CD14-positive monocyte (primary cell): ENCODE measurements around the gene TTLL11. TPM values are rescaled to one million over a fixed set of nuclear protein-coding genes. Genes with fewer than 3 reads are reported as not detected.

Experiments
- DNase-seq, 3 donors: peaks; one replicate each; pipeline ENCODE4 v3.0.0-alpha.2; 2011 to 2022
- H2AFZ ChIP-seq: 2 replicates; pipeline ENCODE4 v1.6.0; 2012; ENCODE audit warnings: mild to moderate bottlenecking, low read depth, low read length, inconsistent platforms; ENCODE audit not compliant: insufficient read depth, poor library complexity, severe bottlenecking
- H3K27ac ChIP-seq, 2 donors: 1 replicate in 1 of 2; 2 replicates in 1 of 2; pipeline ENCODE4 v1.5.1; 2012 to 2013; ENCODE audit warnings: low read length in 2 of 2, control low read depth in 1 of 2, inconsistent platforms in 1 of 2, low read depth in 1 of 2, mild to moderate bottlenecking in 1 of 2
- H3K27me3 ChIP-seq, 2 donors: one replicate each; pipeline versions ENCODE4 v1.6.0 to v1.6.1; 2011 to 2013; ENCODE audit warnings: low read length in 2 of 2; ENCODE audit not compliant: control insufficient read depth in 2 of 2, insufficient read depth in 2 of 2
- H3K36me3 ChIP-seq, 2 donors: replicated peaks in 1 of 2; 1 replicate in 1 of 2; 2 replicates in 1 of 2; pipeline versions ENCODE4 v1.5.1 to v1.6.1; 2012 to 2013; ENCODE audit warnings: low read length in 2 of 2, control low read depth in 1 of 2, inconsistent platforms in 1 of 2, mild to moderate bottlenecking in 1 of 2; ENCODE audit not compliant: insufficient read depth in 2 of 2, control insufficient read depth in 1 of 2
- H3K4me1 ChIP-seq, 2 donors: 1 replicate in 1 of 2; 2 replicates in 1 of 2; pipeline versions ENCODE4 v1.5.1 to v1.6.1; 2012 to 2013; ENCODE audit warnings: low read length in 2 of 2, control low read depth in 1 of 2, inconsistent platforms in 1 of 2, mild to moderate bottlenecking in 1 of 2, moderate library complexity in 1 of 2; ENCODE audit not compliant: insufficient read depth in 2 of 2, control insufficient read depth in 1 of 2
- H3K4me2 ChIP-seq: replicated peaks from 2 replicates; pipeline ENCODE3; 2012; ENCODE audit warnings: low read length, moderate library complexity, mild to moderate bottlenecking; ENCODE audit not compliant: poor library complexity, severe bottlenecking; ENCODE audit errors: extremely low read depth
- H3K4me3 ChIP-seq, 3 experiments: fragments of 200-600 bp in 1 of 3; sonication (generic) in 1 of 3; replicated peaks in 1 of 3; 1 replicate in 2 of 3; 2 replicates in 1 of 3; pipeline ENCODE4 v1.5.1; 2011 to 2013; ENCODE audit warnings: low read length in 3 of 3, mild to moderate bottlenecking in 3 of 3, control low read depth in 2 of 3, low read depth in 2 of 3, inconsistent platforms in 1 of 3, moderate library complexity in 1 of 3
- H3K79me2 ChIP-seq: 2 replicates; pipeline ENCODE4 v1.6.0; 2012; ENCODE audit warnings: mild to moderate bottlenecking, control low read depth, inconsistent platforms, low read length, moderate library complexity; ENCODE audit not compliant: insufficient read depth
- H3K9ac ChIP-seq: 2 replicates; pipeline ENCODE4 v1.6.0; 2017; ENCODE audit warnings: low read length, mild to moderate bottlenecking; ENCODE audit not compliant: insufficient read depth, poor library complexity, severe bottlenecking
- H3K9me3 ChIP-seq, 2 donors: replicated peaks in 1 of 2; 1 replicate in 1 of 2; 2 replicates in 1 of 2; pipeline versions ENCODE4 v1.5.1 to v1.6.1; 2012 to 2013; ENCODE audit warnings: low read length in 2 of 2, control low read depth in 1 of 2; ENCODE audit not compliant: control insufficient read depth in 1 of 2, insufficient read depth in 1 of 2
- H4K20me1 ChIP-seq: 2 replicates; pipeline ENCODE4 v1.6.0; 2012; ENCODE audit warnings: mild to moderate bottlenecking, low read length, control low read depth, moderate library complexity; ENCODE audit not compliant: insufficient read depth
- H3K27ac Mint-ChIP-seq, 7 donors: one replicate each; pipeline ENCODE4 v1.8.0; 2020; ENCODE audit warnings: mild to moderate bottlenecking in 7 of 7, mixed read lengths in 7 of 7, moderate library complexity in 6 of 7, inconsistent platforms in 2 of 7
- H3K27me3 Mint-ChIP-seq, 3 donors: one replicate each; pipeline ENCODE4 v1.8.0; 2021 to 2022; ENCODE audit warnings: low read depth in 3 of 3, mild to moderate bottlenecking in 3 of 3, mixed read lengths in 3 of 3, moderate library complexity in 3 of 3, inconsistent platforms in 1 of 3
- H3K36me3 Mint-ChIP-seq, 2 donors: one replicate each; pipeline ENCODE4 v1.8.0; 2020; ENCODE audit warnings: mixed read lengths in 2 of 2, inconsistent platforms in 1 of 2, mild to moderate bottlenecking in 1 of 2
- H3K4me1 Mint-ChIP-seq: one replicate; pipeline ENCODE4 v1.8.0; 2020; ENCODE audit warnings: mild to moderate bottlenecking, mixed read lengths
- H3K4me3 Mint-ChIP-seq, 2 donors: one replicate each; pipeline ENCODE4 v1.8.0; 2020; ENCODE audit warnings: mild to moderate bottlenecking in 2 of 2, mixed read lengths in 2 of 2, moderate library complexity in 1 of 2
- H3K9me3 Mint-ChIP-seq, 7 donors: one replicate each; pipeline ENCODE4 v1.8.0; 2020 to 2022; ENCODE audit warnings: mixed read lengths in 7 of 7, mild to moderate bottlenecking in 6 of 7, moderate library complexity in 6 of 7, inconsistent platforms in 2 of 7
- CTCF ChIP-seq: fragments of 200-600 bp; IDR thresholded peaks from one replicate; pipeline ENCODE4 v1.8.0; 2022; ENCODE audit warnings: antibody characterized with exemption, mild to moderate bottlenecking
- WGBS: methylation state at CpG from one replicate; pipeline ENCODE4 v1.1.5; 2013; ENCODE audit warnings: missing lambda C conversion rate; ENCODE audit not compliant: insufficient coverage; 5-methylcytosine and 5-hydroxymethylcytosine counted together
- intact Hi-C, 2 donors: fragments of 100-400 bp; cut with micrococcal nuclease; formaldehyde crosslinking; loops; one replicate each; pipeline versions ENCODE4 v1.15.0 to v1.15.1; 2023
- polyA plus RNA-seq, 3 donors: library from polyadenylated mRNA; depleted of rRNA in 1 of 3; unstranded in 2 of 3; stranded (reverse) in 1 of 3; fragments of 300-500 nt in 2 of 3; fragments of >200 nt in 1 of 3; fragmentation: Illumina TruSeq in 2 of 3; gene quantifications; 1 replicate in 2 of 3; 2 replicates in 1 of 3; pipeline ENCODE4 v1.2.3, GENCODE V29; 2012 to 2021

The TTLL11 gene
- polyA plus RNA-seq, 3 donors, result 2.9 to 3.5 (median 3.1) TPM

DNA sequence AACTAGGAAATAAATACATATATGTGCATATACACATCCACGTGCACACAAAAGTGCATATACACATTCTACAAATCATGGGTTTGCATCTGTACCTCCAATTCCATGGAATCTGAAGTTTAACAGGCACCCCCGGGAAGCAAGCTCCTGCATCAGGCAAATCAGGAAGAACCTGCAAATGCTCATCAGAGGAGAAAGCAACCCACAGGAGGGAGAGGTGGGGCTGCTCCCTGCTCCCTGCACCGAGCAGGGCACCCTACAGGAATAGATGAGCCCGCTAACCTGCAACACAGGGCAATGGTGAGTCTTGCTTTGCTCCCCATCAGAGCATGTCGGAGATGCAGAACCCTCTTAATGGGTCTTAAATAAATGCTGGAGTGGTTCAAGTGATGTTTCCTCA, 290.4 kb downstream of the TTLL11 start:
- TF ChIP-seq CTCF, result no peak
- no peak for DNase-seq
- no peak overlapping the region for H3K4me2 ChIP-seq
- H4K20me1 ChIP-seq, result no peaks in the 10 kb centered on the region
- no peak overlapping the region for H3K4me3 ChIP-seq
- intact Hi-C loops, result no loop called here
- H3K9me3 ChIP-seq, result no peaks in the 10 kb centered on the region
- peaks cover 0 to 8% (median 6%) of the 10 kb centered on the region in 3 donors for H3K27me3 Mint-ChIP-seq
- H3K27ac Mint-ChIP-seq, result no peak overlapping the region
- no peak overlapping the region for H2AFZ ChIP-seq
- peaks cover 2 to 12% (median 6%) of the 10 kb centered on the region in 7 donors for H3K9me3 Mint-ChIP-seq
- H3K4me1 ChIP-seq, result no peaks in the 10 kb centered on the region
- peaks cover 0 to 2% of the 10 kb centered on the region in 2 donors for H3K27me3 ChIP-seq
- no peak overlapping the region for H3K4me3 Mint-ChIP-seq
- no peak overlapping the region for H3K27ac ChIP-seq
- no peaks in the 10 kb centered on the region for H3K79me2 ChIP-seq
- WGBS, result 100% methylated on average over 2 of the region's 5 CpGs
- no peaks in the 10 kb centered on the region for H3K36me3 ChIP-seq
- no peak overlapping the region for H3K9ac ChIP-seq
- no peaks in the 10 kb centered on the region for H3K4me1 Mint-ChIP-seq
- H3K36me3 Mint-ChIP-seq, result no peaks in the 10 kb centered on the region

DNA sequence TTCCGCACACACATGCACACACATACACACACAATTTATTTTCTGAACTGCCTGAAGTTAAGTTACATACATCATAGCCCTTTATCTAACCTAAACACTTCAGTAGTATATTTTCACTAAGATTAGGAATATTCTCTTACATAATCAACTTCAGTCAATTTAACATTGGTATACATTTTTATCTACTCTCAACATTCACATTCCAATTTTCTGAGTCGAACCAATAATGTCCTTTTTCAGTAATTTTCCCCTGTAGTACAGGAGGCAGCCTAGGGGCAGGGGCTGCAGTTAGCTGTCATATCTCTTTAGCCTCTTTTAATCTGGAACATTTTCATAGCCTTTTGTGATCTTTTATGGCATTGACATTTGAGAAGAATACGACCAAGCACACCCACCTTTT, 291.5 kb downstream of the TTLL11 start:
- Histone ChIP-seq H3K36me3 (no peaks in the 10 kb centered on the region), H3K79me2 (no peaks in the 10 kb centered on the region), H3K4me3 (no peak overlapping the region), H3K27ac (no peak overlapping the region), H3K4me2 (no peak overlapping the region), H4K20me1 (no peaks in the 10 kb centered on the region), H2AFZ (no peak overlapping the region), H3K9me3 (no peaks in the 10 kb centered on the region), H3K27me3 (peaks cover 2% of the 10 kb centered on the region in 2 donors), H3K4me1 (no peaks in the 10 kb centered on the region), H3K9ac (no peak overlapping the region)
- H3K27ac Mint-ChIP-seq, result no peak overlapping the region
- peak overlapping the region in 1 of 2 donors; percentile 14 for H3K4me3 Mint-ChIP-seq
- peaks cover 1 to 8% (median 6%) of the 10 kb centered on the region in 3 donors for H3K27me3 Mint-ChIP-seq
- no peaks in the 10 kb centered on the region for H3K36me3 Mint-ChIP-seq
- TF ChIP-seq CTCF, result no peak
- H3K9me3 Mint-ChIP-seq, result peaks cover 2 to 12% (median 6%) of the 10 kb centered on the region in 7 donors
- 83% methylated on average over 2 of the region's 3 CpGs for WGBS
- no peaks in the 10 kb centered on the region for H3K4me1 Mint-ChIP-seq
- no peak for DNase-seq
- intact Hi-C loops, result no loop called here
